Measurements from ENCODE around the gene COL20A1. TPM values are rescaled to one million over a fixed set of nuclear protein-coding genes. Genes with fewer than 3 reads are reported as not detected.

Gene COL20A1
- total RNA-seq, 4 donors from 2014 or later = 0.20 to 0.44 TPM; not detected in 2

DNA sequence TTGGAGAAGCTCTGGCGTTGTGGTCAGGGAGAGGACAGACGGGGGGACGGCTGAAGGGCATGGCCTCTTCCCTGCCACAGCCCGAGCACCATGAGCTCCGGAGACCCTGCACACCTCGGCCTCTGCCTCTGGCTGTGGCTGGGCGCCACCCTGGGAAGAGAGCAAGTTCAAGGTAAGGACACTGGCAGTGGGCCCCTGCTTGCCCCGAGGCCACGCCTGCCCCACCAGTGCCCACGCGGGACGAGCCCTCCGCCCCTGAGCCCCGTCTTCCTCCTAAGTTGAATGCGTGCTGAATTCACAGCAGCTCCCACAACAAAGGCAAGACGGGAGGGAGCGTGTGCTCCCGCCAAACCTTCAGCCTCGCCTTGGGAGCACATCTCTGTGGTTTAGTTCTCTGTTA lies 2.0 kb downstream of the COL20A1 start:
- Histone ChIP-seq H3K36me3 (peaks cover 0 to under 1% (median 0%) of the 10 kb centered on the region in 3 donors), H3K27ac (no peak overlapping the region), H3K4me3 (no peak overlapping the region), H3K9me3 (no peaks in the 10 kb centered on the region), H3K27me3 (peaks cover 0 to 70% of the 10 kb centered on the region in 2 donors), H3K4me1 (peaks cover 0 to 29% (median 0%) of the 10 kb centered on the region in 4 donors)
- DNase-seq (ENCODE audit: low spot score in 2 of 2) = no peak
- TF ChIP-seq POLR2A (IDR thresholded peaks at IDR 0.05) (no peak), EP300 (IDR thresholded peaks at IDR 0.05) (no peak)
- TF ChIP-seq, protein P1, sequence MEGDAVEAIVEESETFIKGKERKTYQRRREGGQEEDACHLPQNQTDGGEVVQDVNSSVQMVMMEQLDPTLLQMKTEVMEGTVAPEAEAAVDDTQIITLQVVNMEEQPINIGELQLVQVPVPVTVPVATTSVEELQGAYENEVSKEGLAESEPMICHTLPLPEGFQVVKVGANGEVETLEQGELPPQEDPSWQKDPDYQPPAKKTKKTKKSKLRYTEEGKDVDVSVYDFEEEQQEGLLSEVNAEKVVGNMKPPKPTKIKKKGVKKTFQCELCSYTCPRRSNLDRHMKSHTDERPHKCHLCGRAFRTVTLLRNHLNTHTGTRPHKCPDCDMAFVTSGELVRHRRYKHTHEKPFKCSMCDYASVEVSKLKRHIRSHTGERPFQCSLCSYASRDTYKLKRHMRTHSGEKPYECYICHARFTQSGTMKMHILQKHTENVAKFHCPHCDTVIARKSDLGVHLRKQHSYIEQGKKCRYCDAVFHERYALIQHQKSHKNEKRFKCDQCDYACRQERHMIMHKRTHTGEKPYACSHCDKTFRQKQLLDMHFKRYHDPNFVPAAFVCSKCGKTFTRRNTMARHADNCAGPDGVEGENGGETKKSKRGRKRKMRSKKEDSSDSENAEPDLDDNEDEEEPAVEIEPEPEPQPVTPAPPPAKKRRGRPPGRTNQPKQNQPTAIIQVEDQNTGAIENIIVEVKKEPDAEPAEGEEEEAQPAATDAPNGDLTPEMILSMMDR (IDR thresholded peaks at IDR 0.05) = no peak
- WGBS, 2 donors = 23 to 32% methylated on average over 14 to 17 of the region's 19 CpGs

DNA sequence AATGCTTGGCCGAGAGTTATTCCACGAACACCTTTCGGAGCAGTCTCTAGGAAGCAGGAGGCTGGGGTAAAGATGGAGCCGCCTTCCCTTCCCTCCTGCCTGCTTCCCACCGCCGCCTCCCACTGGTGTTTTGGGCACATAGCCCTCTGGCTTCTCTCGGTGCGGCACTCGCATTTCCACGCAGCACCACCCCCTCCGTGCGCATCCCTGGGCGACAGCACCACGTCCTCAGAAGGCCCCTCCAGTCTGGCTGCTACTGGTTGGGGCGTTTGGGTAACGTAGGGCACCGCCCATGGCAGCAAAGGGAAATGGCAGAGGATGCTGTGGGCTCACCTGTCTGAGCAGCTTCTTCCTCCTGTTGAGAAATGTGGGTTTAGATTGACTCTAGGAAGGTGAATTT lies 2.4 kb downstream of the COL20A1 start:
- 32 to 41% methylated on average over 17 of the region's 17 CpGs for WGBS, 2 donors
- DNase-seq (ENCODE audit: low spot score in 2 of 2) = no peak
- Histone ChIP-seq H3K4me3 (no peak overlapping the region), H3K4me1 (peaks cover 0 to 26% (median 0%) of the 10 kb centered on the region in 4 donors), H3K36me3 (no peaks in the 10 kb centered on the region), H3K27ac (no peak overlapping the region), H3K9me3 (peaks cover 0 to 2% (median 0%) of the 10 kb centered on the region in 4 donors), H3K27me3 (peaks cover 0 to 72% of the 10 kb centered on the region in 2 donors)
- TF ChIP-seq POLR2A (IDR thresholded peaks at IDR 0.05) = no peak
- TF ChIP-seq, protein P1 (IDR thresholded peaks at IDR 0.05) = no peak
- no peak for TF ChIP-seq EP300 (IDR thresholded peaks at IDR 0.05)

DNA sequence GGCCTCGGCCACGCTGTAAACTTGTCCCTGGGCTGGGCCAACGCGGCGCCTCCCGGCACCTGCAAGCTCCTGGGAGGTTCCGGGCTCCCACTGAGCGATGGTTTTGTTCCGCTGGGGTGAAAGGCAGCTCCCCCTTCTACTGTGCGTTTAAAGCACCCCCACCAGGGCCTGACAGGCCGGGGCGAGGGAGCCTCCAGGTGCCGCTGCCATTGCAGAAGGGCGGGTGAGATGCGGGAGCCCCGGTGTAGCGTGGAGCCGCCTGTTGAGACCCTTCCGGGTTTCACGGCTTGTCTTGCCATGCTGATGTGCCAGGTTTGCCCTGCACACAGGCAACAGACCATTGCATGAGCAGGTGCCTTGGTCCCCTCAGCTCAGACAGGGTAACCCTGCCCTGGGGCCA lies 2.9 kb downstream of the COL20A1 start:
- no peaks in the 10 kb centered on the region for H3K36me3 ChIP-seq
- H3K4me1 ChIP-seq = peaks cover 0 to 22% (median 0%) of the 10 kb centered on the region in 4 donors
- TF ChIP-seq POLR2A (IDR thresholded peaks at IDR 0.05) (no peak), EP300 (IDR thresholded peaks at IDR 0.05) (no peak)
- TF ChIP-seq, protein P1 (IDR thresholded peaks at IDR 0.05) = no peak
- no peak overlapping the region for H3K27ac ChIP-seq
- H3K4me3 ChIP-seq = no peak overlapping the region
- peaks cover 0 to 2% (median under 1%) of the 10 kb centered on the region in 4 donors for H3K9me3 ChIP-seq
- DNase-seq (ENCODE audit: low spot score in 2 of 2) = no peak
- WGBS, 2 donors = 43 to 56% methylated on average over 7 to 15 of the region's 20 CpGs
- peaks cover 0 to 74% of the 10 kb centered on the region in 2 donors for H3K27me3 ChIP-seq

DNA sequence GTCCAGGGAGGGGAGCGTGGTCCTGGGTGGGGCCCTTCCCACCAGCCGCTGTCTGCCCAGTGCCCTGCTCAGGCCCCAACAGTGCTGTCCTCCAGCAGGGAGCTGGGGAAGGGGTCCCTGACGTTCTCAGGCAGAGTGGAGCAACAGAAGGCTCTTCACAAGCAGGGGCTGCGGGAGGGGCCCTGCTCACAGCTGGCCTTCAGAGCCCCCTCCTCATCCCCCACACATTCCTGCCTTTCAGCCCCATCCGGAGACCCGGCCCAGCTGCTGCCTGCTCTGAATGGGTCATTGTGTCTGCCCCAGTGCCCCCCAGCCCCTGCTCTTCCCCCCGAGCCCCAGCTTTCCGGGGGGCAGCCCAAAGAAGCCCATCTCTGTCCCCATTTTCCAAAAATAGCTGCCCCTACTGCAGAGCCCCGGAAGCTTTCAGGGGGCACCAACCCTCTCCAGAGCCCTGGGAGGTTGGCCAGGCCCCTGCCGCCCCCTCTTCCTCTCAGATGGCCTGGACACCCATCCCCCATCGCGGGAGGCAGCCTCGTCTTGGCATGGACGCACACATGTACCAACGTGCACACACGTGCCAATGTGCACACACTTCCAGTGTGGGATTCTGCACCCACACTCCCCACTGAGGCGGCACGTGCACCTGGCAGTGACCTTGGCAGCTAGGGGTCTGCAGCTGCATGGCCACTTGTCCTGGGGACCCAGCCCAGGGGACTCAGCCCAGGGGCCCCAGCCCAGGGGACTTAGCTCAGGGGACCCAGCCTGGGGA lies 3.7 kb downstream of the COL20A1 start:
- 26 to 30% methylated on average over 15 to 18 of the region's 18 CpGs for WGBS, 2 donors
- TF ChIP-seq EP300 (IDR thresholded peaks at IDR 0.05) (no peak), POLR2A (IDR thresholded peaks at IDR 0.05) (no peak)
- TF ChIP-seq, protein P1 (IDR thresholded peaks at IDR 0.05) = no peak

DNA sequence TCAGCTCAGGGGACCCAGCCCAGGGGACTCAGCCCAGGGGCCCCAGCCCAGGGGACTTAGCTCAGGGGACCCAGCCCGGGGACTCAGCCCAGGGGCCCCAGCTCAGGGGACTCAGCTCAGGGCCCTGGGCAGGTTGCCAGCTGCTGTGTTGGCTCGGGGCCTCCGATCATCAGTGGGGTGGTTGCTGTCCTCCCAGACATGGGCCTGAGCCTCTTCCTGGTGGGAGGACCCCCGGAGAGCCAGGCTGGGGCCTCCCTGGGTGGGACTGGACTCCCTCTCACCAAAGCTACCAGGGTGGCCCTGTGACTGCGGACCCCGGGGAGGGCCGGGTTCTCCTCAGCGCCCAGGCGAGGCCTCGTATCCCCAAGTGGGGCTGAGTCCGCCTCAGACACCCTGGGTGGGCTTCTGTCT lies 4.4 kb downstream of the COL20A1 start:
- DNase-seq (ENCODE audit: low spot score in 2 of 2) = no peak
- Histone ChIP-seq H3K27me3 (peaks cover 0 to 74% of the 10 kb centered on the region in 2 donors), H3K27ac (no peak overlapping the region), H3K4me3 (no peak overlapping the region), H3K9me3 (peaks cover 0 to 15% (median 4%) of the 10 kb centered on the region in 4 donors), H3K36me3 (no peaks in the 10 kb centered on the region), H3K4me1 (peaks cover 0 to 17% (median 0%) of the 10 kb centered on the region in 4 donors)
- 55 to 62% methylated on average over 10 of the region's 11 CpGs for WGBS, 2 donors
- TF ChIP-seq POLR2A (IDR thresholded peaks at IDR 0.05) = no peak

More for the DNA sequence above, 3.7 kb downstream of the COL20A1 start:
- Histone ChIP-seq H3K27me3 (peaks cover 0 to 74% of the 10 kb centered on the region in 2 donors), H3K27ac (no peak overlapping the region), H3K9me3 (peaks cover 0 to 9% (median 3%) of the 10 kb centered on the region in 4 donors), H3K4me3 (no peak overlapping the region), H3K36me3 (no peaks in the 10 kb centered on the region), H3K4me1 (peaks cover 0 to 17% (median 0%) of the 10 kb centered on the region in 4 donors)
- DNase-seq (ENCODE audit: low spot score in 2 of 2) = no peak

All from tibial nerve (tissue), 4 donors.